DMS 273 treated with DMSO at 0.1 percent for 48 hours (cell line): ENCODE measurements around the gene PDAP1.

Experiments
- DNase-seq: peaks from one replicate; lab custom pipeline; 2025; lab: John Stamatoyannopoulos, UW

Gene PDAP1

GRCh38 chr7:99424932-99425730 is 16.7 kb upstream of the PDAP1 start:
- DNase-seq: no peak

- no peak for DNase-seq
These were observed 14.2 kb upstream of the PDAP1 start for GRCh38 chr7:99422625-99423024.

- DNase-seq: no peak
These were observed 13.8 kb upstream of the PDAP1 start for GRCh38 chr7:99422186-99422585.

- no peak for DNase-seq
These were observed 12.6 kb upstream of the PDAP1 start for GRCh38 chr7:99420986-99421385.

GRCh38 chr7:99420213-99420612 is 11.8 kb upstream of the PDAP1 start:
- DNase-seq: no peak

- DNase-seq: no peak
These were observed 11.1 kb upstream of the PDAP1 start for GRCh38 chr7:99419323-99420021.

- no peak for DNase-seq
These were observed 9.9 kb upstream of the PDAP1 start for GRCh38 chr7:99418260-99418659.

- DNase-seq: peak; percentile 41
These were observed 7.2 kb upstream of the PDAP1 start for GRCh38 chr7:99415513-99416127.

GRCh38 chr7:99410635-99411034 is 2.2 kb upstream of the PDAP1 start:
- no peak for DNase-seq

- no peak for DNase-seq
These were observed 1.4 kb upstream of the PDAP1 start for GRCh38 chr7:99409806-99410205.

- no peak for DNase-seq
These were observed 785 bp upstream of the PDAP1 start for GRCh38 chr7:99409192-99409572.

GRCh38 chr7:99407872-99408378 is 472 bp downstream of the PDAP1 start:
- DNase-seq: peak; percentile 48

GRCh38 chr7:99406557-99406956 is 1.8 kb downstream of the PDAP1 start:
- DNase-seq: no peak

GRCh38 chr7:99404977-99405320 is 3.4 kb downstream of the PDAP1 start:
- DNase-seq: no peak

- DNase-seq: no peak
These were observed 4.0 kb downstream of the PDAP1 start for GRCh38 chr7:99404235-99404976.

- no peak for DNase-seq
These were observed 4.6 kb downstream of the PDAP1 start for GRCh38 chr7:99403764-99404163.

GRCh38 chr7:99402854-99403253 is 5.5 kb downstream of the PDAP1 start:
- DNase-seq: no peak

- DNase-seq: no peak
These were observed 8.8 kb downstream of the PDAP1 start for GRCh38 chr7:99399597-99399996.

GRCh38 chr7:99398891-99399445 is 9.4 kb downstream of the PDAP1 start:
- no peak for DNase-seq

- no peak for DNase-seq
These were observed 11.0 kb downstream of the PDAP1 start for GRCh38 chr7:99397297-99397983.
